Mesenteric fat pad (tissue), 1 donor: ENCODE data around the gene NKX2-1. TPM values are rescaled to one million over a fixed set of nuclear protein-coding genes. Genes with fewer than 3 reads are reported as not detected.
"Not testable (repeated sequence)": the region's sequence is repeated elsewhere in the genome, so short reads cannot be mapped to it uniquely, and the experiment has no call there.

Source experiments
- DNase-seq: peaks from one replicate; pipeline ENCODE4 v3.0.0-alpha.2; 2020; ENCODE audit warnings: low spot score
- total RNA-seq: library from RNA; stranded (reverse); fragmentation: NEBNext Ultra II Directional; extraction: Animal tissue kit (Norgen Biotek cat#: 25700); gene quantifications from one replicate; pipeline ENCODE4 v1.2.1, GENCODE V29; 2021
- donor health status: DM: yes; HTN: yes; CAD: no.

NKX2-1 gene
- total RNA-seq, 1 donor from 2014 or later = not detected

DNA sequence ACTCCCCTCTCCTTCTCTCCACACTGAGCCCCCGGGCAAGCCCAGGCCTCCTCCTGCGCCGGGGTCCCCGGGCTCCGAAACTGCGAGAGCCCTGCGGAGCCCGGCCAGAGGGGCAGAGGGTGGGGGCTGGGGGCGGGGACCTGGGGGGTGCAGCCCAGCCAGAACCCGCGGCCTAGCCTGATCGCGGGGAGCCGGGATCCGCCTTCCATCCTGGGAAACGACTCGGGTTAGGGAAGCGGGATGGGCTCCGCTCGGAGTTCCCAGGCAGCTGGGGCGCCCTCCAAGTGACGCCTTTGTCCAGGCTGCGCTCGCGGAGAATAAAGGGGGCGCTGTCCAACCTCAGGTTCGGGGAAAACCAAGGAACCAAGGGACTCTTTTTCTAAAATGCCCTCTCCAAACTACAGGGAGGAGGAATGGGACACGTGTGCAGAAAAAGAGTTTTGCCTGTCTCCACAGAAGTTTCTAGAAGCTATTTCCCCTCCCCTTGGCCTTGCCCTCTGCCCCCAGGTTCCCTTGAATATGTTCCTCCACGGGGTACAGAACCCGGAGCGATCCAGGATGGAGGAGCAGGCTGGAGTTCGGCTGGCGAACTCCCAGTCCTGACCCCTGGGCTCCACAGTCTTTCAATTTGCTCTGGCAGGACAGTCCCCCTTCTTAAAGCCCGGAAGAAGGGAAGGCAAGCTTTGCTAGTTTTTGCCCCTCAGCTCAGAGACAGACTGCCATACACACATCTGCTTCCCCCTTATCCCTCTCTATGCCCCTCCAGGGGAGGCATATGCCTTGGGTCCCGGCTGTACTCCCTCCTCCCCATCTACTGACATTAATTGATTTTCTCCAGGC lies 13.9 kb downstream of the NKX2-1 start:
- DNase-seq = no peak

DNA sequence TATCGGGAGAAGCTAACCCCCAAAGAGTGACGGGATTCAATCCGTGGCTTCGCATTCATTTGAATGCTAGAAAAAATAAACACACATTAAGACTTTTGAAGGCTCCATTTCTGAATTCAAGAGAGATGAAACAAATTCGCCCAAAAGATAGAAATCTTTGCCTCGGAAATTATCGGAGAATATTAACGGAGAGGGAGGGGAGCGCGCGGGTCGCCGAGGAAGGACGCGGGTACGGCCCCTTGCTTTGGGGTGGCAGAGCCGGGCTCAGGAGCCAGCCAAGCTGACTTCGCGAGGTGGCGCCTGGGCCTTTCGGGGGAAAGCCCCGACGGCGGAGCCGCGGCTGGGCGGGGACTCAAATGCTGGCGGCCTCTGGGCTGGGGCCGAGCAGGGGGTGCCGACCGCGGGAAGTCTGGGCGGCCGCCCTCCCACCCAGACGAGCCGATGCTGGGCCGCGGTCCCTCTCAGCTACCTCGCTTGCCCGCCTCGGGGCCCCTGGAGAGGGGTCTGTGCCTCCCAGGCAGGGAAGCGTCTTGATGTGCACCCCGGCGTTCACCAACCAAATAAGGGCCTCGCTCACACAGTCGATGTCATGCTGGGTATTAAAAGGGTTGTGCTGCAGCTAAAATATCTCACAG lies 14.7 kb downstream of the NKX2-1 start:
- DNase-seq = no peak

DNA sequence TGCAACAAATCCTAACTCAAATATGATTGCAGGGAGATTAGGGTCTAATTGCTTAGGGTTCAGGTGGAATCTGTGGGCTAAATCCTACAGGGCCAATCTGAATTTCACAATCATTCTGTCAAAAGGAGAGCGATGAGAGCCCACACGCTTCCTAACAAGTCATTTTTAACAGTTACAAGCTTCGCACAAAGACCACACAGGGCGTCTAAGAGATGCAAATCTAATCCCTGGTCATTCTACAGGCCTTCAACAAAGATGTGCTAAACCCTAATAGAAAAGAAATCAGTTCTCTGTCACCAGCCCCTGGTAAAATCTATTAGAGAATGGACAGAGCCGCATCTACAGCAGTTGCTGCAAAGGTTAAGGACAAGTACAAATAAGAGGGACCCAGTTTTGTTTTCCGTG lies 15.3 kb downstream of the NKX2-1 start:
- no peak for DNase-seq

DNA sequence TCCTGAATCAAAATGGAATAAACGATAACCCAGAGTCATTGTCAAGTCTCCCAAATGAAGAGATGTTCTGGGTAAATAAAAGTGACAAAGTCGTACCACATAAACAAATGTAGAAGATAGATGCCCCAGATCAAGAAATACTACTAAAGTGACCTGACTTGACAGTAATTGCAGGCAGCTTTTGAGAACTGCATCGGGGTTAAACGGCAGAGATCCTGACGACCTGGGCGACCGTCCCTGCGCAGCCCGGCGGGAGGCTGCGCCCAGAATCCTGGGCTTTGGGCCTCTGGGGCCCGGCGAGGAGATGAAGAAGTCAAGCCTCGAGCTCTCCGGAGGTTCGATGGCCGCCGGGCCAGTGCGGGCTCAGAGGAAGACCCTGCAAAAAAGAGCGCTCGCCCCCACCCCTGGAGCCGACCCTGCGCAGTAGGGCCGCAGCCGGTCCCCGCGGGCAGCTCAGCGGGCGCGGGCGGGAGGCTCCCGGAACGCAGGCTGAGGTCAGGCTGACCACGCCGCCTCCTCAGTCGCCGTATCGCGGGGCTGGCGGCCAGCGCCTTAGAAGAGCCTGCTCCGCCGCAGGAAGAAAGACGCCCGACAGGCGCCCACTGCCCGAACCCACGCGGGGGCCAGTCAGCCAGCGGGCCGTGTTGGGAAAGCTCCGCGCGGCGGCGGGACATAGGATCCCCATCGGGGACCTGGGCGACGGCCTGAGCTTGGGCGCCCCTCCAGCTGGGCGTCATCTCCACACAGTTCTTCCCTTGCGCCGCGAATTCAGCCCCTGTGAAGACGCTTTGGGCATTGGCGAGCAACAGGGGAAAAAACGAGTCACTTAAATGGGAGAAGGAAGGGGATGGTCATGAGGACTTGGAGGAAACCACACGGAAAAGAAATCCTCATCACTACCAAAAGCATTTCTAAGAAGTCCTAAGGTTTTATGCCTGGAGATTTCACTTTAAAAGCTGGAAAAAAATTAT lies 16.0 kb downstream of the NKX2-1 start:
- DNase-seq = no peak

DNA sequence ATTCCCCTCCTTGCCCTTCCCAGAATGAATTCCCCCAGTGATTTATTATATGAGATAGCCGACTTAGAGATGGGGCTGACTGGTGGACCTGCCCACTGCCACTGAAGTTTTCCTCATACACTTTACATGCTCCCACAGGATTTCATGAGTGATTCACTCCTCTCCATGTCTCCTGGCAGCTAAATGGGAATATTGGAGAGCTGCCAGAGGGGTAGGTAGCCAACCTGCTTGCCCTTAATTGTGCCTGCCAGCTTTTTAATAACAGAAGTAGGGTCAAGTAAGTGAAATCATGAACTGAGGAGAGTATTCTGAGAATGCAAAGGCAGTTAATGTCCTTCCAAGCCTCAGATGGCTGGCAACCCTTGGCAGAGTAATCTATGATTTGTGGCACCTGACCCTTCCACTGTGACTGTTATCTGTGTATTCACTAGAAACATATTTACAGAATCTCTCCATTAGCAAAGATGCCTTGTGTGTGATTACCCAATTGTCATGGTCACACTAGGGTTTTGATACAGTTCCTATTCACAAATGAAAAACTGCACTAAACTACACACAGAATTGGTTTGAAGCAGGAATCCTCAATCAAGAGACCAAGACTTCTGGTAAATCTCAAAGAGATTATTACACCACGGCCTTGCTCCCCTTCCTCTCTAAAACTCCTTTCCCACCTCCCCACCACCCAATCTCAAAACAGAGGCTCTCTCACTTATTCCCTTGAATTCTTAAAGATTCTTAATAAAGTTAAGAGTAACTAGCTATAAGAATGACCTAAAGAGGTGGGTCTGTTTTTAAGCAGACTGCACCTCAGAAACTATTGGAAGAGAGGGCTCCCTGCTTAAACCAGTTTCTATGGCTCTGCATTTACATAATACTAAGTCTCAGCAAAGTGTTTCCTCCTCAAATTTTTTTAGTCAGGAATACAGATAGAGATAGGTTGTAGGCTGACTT lies 17.2 kb downstream of the NKX2-1 start:
- no peak for DNase-seq

DNA sequence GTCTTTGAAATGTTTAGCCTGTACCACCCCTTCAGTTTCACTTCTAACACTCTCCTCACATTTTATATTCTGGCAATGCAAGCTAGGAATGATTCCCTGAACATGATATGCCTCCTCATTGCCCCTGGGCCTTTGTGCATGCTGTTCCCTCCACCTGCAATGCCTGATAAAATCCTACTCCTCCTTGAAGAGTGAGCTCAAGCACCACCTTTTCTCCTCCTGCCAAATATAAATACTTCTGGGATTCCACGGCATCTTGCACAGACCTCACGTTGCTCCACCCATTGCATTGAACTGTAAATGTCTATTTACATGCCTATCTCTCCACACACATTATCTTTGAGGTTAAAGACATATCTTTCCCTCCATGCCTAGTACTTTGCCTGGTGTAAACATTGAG lies 21.1 kb downstream of the NKX2-1 start:
- DNase-seq = no peak

DNA sequence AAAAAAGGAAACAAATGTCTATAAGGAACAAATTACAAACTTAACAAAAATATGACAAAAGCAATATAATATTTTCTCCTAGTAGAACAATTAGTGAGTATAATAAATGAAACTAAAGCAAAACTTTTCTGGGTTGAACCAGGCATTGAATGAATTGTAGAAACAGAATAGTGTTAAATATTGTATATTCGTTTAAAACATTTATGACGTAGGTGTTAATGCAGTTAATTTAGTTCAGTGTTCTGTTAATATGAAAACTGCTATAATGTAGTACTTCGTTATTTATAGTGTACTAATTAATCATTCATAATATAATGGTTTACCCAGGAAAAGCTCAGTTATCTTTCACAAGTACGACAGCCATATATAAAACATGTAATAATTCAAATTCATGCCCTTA lies 23.7 kb downstream of the NKX2-1 start:
- no peak for DNase-seq

DNA sequence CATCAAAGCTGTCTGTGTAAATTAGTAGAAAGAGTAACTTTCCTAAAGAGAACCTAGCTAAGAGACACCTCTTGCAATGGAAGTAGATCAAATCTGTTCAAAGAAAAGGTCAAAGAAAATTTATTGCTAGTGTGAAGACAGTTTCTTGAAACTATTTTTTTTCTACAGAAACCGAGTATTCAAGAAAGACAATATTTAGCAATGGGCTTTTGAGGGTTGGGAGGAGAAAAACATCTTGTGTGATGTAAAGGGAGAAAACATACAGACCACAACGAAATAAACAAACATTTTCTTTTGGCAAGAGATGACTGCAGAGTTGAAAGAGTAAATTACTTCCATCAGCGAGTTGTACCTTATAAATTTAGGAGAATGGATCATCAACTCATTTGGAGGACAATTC lies 24.4 kb downstream of the NKX2-1 start:
- DNase-seq = no peak

DNA sequence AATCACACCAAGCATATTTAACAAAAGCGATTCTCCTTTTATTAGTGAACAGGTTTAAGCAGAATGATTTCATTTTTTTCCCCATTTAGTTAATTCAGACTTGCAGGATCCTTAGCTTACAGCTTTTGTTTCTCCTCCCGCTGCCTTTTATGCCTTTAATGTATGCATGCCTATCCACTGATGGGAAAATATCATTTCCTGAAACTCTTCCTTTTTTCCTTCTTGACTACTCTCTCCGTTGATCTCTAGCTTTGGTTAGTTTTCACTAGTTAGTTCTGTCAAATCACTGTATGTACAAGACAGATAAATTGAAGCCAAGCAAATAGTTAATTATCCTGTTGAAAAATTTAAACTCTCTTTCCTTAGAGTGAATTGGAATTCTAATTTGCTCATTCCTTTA lies 26.3 kb downstream of the NKX2-1 start:
- DNase-seq = no peak

DNA sequence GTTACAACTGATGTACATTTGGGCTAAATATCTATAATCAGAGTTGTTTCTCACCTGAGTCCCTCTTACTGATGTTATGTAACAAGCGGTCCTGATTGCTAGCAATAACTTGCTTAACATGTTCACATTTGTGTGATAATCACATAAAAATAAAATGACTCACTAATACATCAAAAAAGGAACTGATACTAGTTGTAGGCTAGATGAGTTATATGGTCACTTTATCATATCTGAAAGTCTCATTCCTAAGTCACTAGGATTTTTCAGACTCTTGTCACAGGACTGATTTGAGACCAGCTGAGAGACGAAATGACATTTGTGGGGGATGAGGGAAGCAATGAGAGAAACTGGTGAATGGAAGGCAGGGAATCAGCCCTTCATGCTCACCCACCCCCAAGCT lies 34.3 kb downstream of the NKX2-1 start:
- no peak for DNase-seq

DNA sequence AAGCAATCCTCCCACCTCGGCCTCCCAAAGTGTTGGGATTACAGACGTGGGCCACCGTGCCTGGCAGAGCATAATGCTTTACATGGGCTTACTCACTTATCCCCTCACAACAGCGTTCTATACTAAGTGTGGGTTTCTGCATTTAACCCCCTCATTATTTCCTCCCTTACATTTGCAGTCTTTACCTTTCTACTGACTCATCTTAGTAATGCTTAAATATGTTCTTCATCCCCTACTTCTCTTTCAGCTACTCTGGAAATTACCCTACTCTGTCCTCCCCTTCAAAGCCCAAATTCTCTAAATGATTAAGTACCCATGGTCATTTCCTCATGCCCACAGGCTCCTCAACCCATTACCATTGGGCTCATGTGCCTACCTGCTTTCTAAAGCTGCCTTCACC lies 40.7 kb downstream of the NKX2-1 start:
- DNase-seq = no peak

DNA sequence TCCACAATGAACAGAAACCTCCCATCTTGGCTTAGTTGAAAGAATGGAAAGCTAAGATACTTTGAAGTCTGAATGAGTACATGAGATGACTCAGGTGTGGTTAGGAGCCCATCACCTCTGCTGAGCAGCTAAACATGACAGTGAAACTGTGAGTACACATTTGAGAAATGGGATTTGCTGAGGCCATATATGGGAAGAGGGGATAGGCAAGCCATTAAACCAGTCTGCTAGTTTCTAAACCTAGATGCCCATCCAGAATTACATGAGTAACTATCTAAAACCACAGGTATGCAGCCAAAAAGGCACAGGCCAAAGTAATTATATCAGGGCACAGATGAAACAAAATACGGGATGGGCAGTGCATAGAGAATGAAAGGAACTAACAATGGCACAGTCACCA lies 41.2 kb downstream of the NKX2-1 start:
- no peak for DNase-seq

DNA sequence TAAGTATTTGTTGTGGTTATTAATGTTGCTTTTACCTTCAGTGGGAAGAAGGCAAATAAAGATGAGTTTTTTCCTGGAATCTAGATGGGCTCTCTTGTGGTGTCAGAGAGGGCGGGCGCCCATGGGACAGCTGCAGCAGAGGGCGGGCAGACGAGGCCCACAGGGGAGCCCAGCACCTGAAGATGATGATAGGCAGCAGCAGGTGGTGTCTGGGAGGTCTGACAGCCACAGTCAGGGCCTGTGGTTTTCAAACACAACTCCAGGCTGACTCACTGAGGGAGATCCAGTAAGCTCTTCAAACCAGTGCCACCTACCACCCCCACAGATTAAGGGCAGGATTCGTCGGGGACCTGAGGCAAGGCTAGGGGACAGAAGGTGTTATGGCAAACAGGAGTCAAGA lies 42.8 kb downstream of the NKX2-1 start:
- no peak for DNase-seq

DNA sequence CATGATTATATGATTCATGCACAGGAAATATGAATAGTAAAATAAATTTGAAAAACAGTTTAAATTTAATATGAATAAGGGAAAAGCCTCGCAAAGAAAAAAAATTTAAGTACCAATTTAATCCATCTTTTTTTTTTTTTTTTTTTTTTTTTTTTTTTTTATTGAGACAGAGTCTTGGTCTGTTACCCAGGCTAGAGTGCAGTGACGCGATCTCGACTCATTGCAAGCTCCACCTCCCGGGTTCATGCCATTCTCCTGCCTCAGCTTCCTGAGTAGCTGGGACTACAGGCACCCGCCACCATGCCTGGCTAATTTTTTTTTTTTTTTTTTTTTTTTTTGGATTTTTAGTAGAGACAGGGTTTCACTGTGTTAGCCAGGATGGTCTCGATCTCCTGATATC lies 44.0 kb downstream of the NKX2-1 start:
- DNase-seq = not testable (repeated sequence)

DNA sequence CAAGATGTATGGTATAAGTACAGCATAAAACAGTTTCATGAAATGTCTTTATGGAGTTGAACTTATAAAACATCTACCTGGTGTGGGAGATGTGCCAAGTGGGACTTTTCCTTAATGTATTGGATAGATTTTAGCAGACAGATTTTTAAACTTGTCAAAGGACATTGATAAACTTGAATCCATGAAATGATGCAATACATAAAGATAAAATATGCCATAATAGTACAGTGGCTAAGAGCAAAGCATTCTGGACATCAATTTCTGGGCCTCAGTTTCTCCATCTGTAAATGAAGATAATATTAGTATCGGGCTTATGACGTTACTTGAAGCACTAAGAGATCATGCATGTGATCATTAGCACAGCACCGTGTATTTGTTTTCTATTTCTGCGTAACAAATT lies 45.4 kb downstream of the NKX2-1 start:
- no peak for DNase-seq

DNA sequence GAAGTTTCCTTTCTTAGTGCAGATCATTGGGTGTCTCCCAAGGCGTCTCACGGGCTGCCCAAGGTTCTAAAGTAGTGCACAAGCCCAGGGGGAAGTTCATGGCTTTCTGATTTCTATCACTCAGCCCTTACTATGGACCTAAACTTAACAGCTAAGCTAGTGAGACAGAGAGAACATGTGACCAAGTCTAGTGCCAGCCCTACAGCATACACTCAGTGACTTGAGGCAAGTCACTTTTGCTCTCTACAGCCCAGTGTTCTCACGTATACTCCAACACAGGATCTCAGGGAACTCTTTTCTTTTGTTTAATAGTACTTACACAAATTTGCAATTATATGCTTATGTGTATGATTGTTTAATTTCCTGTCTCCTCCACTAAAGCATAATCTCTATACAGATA lies 48.6 kb downstream of the NKX2-1 start:
- no peak for DNase-seq

DNA sequence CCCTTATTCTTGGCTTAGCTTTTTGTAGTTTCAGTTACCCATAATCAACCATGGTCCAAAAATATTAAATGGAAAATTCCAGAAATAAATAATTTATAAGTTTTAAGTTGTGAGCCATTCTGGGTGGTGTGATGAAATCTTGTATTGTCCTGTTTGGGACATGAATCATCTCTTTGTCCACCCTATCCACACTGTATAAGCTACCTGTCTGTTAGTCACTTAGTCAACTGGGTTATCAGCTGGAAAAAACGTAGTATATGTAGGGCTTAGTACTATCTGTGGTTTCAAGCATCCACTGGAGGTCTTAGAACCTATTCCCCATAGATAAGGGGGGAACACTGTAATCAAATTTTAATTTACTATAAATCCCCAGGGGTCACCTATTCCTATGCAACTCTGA lies 52.7 kb downstream of the NKX2-1 start:
- DNase-seq = no peak
